Stimulated activated memory B cell treated with anti-CD40 and anti-IgM and Interleukin-4, amounts not matched to agents 10 μg/mL and 1 μg/mL and 100 μg/mL, for 72 hours (primary cell): ENCODE data around the gene ALOX5.

Experiments
- ATAC-seq: fragments of 150-1000 bp; cut with Tn5 transposase; 2 replicates; pipeline ENCODE4 v1.10.0; 2021
- H3K27ac Mint-ChIP-seq: one replicate; pipeline ENCODE4 v1.8.0; 2022; ENCODE audit warnings: mild to moderate bottlenecking, mixed read lengths
- H3K27me3 Mint-ChIP-seq: one replicate; pipeline ENCODE4 v1.8.0; 2022; ENCODE audit warnings: mixed read lengths
- H3K36me3 Mint-ChIP-seq: one replicate; pipeline ENCODE4 v1.8.0; 2022; ENCODE audit warnings: mixed read lengths
- H3K4me1 Mint-ChIP-seq: one replicate; pipeline ENCODE4 v1.8.0; 2022; ENCODE audit warnings: mixed read lengths
- H3K4me3 Mint-ChIP-seq: one replicate; pipeline ENCODE4 v1.8.0; 2022; ENCODE audit warnings: mild to moderate bottlenecking, moderate library complexity, mixed read lengths
- H3K9me3 Mint-ChIP-seq: one replicate; pipeline ENCODE4 v1.8.0; 2022; ENCODE audit warnings: mixed read lengths

The ALOX5 gene

DNA sequence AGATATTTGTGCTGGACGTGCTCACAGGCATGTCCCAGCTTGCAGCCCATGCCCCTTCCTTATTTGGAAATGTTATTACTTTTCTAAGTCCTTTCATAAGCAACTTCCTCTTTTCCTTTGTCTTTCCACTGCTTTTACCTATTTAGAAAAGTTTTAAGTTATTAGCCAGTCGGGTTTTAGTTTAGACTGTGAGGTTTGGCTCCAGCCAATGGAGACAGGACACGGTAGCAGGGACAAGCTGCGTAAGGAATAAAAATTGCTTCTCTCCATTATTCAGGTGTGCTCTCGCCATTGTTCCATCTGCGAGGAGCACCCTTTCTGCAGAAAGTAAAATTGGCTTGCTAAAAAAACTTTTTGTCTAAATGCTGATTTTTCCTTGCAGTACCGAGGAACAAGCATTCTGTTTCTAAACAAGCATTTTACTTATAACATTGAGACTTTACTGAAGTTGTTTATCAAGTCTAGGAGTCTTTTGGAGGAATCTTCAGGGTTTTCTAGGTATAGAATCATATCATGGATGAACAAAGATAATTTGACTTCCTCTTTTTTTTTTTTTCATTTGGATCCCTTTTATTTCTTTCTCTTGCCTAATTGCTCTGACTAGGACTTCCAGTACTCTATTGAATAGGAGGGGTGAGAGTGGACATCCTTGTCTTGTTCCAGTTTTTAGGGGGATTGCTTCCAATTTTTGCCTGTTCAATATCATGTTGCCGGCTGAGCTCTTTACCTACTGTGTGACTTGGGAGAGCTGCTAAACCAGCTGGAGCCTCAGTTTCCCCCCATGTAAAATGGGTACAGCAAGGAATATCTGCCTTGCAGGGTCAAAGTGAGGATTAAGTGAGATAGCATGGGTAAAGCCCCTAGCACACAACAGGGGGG lies 63.8 kb downstream of the ALOX5 start:
- H3K4me1 Mint-ChIP-seq = peaks cover 71% of the 10 kb centered on the region
- H3K36me3 Mint-ChIP-seq = peaks cover 88% of the 10 kb centered on the region
- H3K27ac Mint-ChIP-seq = peak overlapping the region; percentile 81

DNA sequence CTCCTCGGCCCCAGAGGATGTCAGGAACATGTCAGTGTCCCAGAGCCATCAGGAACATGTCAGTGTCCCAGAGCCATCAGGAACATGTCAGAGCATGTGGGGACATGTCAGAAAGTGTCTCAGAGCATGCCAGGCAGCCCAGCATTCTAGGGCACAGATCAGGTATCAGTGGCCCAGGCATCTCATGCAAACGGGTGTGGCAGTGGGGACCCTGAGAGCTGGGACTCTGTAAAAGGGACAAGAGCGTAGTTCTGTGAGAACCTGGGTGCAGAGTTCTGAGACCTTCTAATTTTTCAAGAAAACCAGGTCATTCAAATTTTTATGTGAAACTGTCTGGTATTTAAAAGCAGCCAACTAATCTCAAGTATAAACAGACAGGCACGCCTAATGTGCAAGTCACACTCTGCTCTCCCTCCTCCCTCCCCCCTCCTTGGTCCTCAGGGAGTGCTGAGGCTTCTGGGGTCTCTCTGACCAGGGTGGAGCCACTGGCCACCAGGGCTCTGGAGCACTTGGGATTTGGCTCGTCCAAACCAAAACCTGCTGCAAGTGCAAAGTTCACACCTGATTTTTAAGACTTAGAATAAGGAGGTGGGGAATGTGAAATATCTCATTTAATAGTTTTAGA lies 64.6 kb downstream of the ALOX5 start:
- Mint-ChIP-seq H3K27ac (peak overlapping the region; percentile 81), H3K4me3 (no peak overlapping the region), H3K27me3 (no peaks in the 10 kb centered on the region), H3K36me3 (peaks cover 81% of the 10 kb centered on the region), H3K9me3 (peaks cover 8% of the 10 kb centered on the region), H3K4me1 (peaks cover 63% of the 10 kb centered on the region)
- no peak for ATAC-seq

More for the DNA sequence above, 63.8 kb downstream of the ALOX5 start:
- Mint-ChIP-seq H3K9me3 (peaks cover 8% of the 10 kb centered on the region), H3K27me3 (no peaks in the 10 kb centered on the region), H3K4me3 (no peak overlapping the region)
- no peak for ATAC-seq

- H3K4me1 Mint-ChIP-seq = peaks cover 55% of the 10 kb centered on the region
- peaks cover 74% of the 10 kb centered on the region for H3K36me3 Mint-ChIP-seq
- no peak overlapping the region for H3K4me3 Mint-ChIP-seq
- ATAC-seq = no peak
- H3K9me3 Mint-ChIP-seq = peaks cover 8% of the 10 kb centered on the region
- H3K27ac Mint-ChIP-seq = peak overlapping the region; percentile 65
- H3K27me3 Mint-ChIP-seq = no peaks in the 10 kb centered on the region
Measured at GRCh38 chr10:45439365-45439764, 65.3 kb downstream of the ALOX5 start.

- Mint-ChIP-seq H3K9me3 (peaks cover 5% of the 10 kb centered on the region), H3K36me3 (peaks cover 69% of the 10 kb centered on the region), H3K27me3 (no peaks in the 10 kb centered on the region), H3K4me1 (peaks cover 50% of the 10 kb centered on the region), H3K27ac (peak overlapping the region; percentile 65), H3K4me3 (no peak overlapping the region)
- no peak for ATAC-seq
Measured at GRCh38 chr10:45439873-45440272, 65.9 kb downstream of the ALOX5 start.

- ATAC-seq = no peak
- Mint-ChIP-seq H3K27me3 (no peaks in the 10 kb centered on the region), H3K9me3 (peaks cover 5% of the 10 kb centered on the region), H3K36me3 (peaks cover 65% of the 10 kb centered on the region), H3K27ac (peak overlapping the region; percentile 65), H3K4me3 (no peak overlapping the region), H3K4me1 (peaks cover 50% of the 10 kb centered on the region)
Measured at GRCh38 chr10:45440511-45441062, 66.6 kb downstream of the ALOX5 start.

- Mint-ChIP-seq H3K27me3 (no peaks in the 10 kb centered on the region), H3K9me3 (no peaks in the 10 kb centered on the region), H3K4me3 (no peak overlapping the region), H3K27ac (peak overlapping the region; percentile 65), H3K4me1 (peaks cover 40% of the 10 kb centered on the region), H3K36me3 (peaks cover 65% of the 10 kb centered on the region)
- no peak for ATAC-seq
Measured at GRCh38 chr10:45441239-45442190, 67.5 kb downstream of the ALOX5 start.

DNA sequence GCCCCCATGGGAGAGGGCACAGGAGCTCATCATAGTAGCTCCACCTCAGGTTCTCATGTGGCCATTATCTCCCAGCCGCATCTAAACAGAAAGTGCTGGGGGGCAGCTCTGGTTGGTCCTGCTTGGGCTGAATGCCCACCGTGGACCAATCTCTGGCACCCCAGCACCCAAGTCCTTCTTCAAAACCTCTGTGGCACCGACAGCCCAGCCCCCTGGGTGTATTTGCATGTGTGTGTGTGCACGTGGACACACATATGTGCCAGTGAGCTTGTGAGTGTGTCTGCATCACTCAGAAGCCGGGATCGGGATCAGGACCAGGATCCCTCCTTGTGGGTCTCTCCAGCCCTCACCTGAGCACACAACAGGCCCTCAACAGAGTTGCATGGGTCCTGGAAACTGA lies 68.2 kb downstream of the ALOX5 start:
- no peak overlapping the region for H3K4me3 Mint-ChIP-seq
- H3K27me3 Mint-ChIP-seq = no peaks in the 10 kb centered on the region
- peak overlapping the region; percentile 65 for H3K27ac Mint-ChIP-seq

GRCh38 chr10:45442662-45443061 lies 68.6 kb downstream of the ALOX5 start:
- no peaks in the 10 kb centered on the region for H3K27me3 Mint-ChIP-seq
- H3K4me3 Mint-ChIP-seq = no peak overlapping the region
- peaks cover 63% of the 10 kb centered on the region for H3K36me3 Mint-ChIP-seq
- no peaks in the 10 kb centered on the region for H3K9me3 Mint-ChIP-seq
- peaks cover 31% of the 10 kb centered on the region for H3K4me1 Mint-ChIP-seq
- ATAC-seq = no peak
- peak overlapping the region; percentile 65 for H3K27ac Mint-ChIP-seq

More for the DNA sequence above, 68.2 kb downstream of the ALOX5 start:
- no peak for ATAC-seq
- H3K4me1 Mint-ChIP-seq = peaks cover 35% of the 10 kb centered on the region
- peaks cover 65% of the 10 kb centered on the region for H3K36me3 Mint-ChIP-seq
- no peaks in the 10 kb centered on the region for H3K9me3 Mint-ChIP-seq

DNA sequence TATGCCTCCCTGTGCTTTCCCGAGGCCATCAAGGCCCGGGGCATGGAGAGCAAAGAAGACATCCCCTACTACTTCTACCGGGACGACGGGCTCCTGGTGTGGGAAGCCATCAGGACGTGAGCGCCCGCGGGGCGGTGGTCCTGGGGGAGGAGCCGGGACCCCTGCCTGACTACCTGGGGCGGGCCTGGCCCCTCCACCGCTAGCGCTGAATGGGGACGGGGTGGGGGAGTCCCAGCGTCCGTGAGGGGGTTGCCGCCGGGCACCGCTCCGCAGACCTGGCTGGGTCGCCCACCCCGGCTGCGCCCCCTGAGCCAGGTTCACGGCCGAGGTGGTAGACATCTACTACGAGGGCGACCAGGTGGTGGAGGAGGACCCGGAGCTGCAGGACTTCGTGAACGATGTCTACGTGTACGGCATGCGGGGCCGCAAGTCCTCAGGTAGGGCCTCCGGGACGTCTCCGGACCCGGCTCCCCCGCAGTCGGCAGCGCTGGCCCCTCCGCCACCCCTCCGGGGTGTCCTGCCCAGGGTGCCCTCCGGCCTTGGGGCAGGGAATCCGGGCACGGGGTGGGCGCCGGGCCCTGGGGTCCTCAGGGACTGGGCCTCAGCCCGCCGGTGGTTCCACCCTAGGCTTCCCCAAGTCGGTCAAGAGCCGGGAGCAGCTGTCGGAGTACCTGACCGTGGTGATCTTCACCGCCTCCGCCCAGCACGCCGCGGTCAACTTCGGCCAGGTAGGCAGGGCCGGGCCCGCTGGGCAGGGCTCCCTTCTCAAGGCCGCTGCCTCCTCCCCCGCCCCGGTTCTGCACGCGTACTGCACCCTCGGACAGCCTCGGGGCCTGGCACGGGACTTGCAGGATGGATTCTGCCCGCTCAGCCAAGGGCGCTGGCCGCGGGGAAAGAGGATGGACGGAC lies 69.3 kb downstream of the ALOX5 start:
- Mint-ChIP-seq H3K36me3 (peaks cover 56% of the 10 kb centered on the region), H3K9me3 (no peaks in the 10 kb centered on the region), H3K4me3 (no peak overlapping the region), H3K27me3 (no peaks in the 10 kb centered on the region), H3K27ac (peak overlapping the region; percentile 65), H3K4me1 (peaks cover 24% of the 10 kb centered on the region)
- peak; percentile 51 for ATAC-seq

DNA sequence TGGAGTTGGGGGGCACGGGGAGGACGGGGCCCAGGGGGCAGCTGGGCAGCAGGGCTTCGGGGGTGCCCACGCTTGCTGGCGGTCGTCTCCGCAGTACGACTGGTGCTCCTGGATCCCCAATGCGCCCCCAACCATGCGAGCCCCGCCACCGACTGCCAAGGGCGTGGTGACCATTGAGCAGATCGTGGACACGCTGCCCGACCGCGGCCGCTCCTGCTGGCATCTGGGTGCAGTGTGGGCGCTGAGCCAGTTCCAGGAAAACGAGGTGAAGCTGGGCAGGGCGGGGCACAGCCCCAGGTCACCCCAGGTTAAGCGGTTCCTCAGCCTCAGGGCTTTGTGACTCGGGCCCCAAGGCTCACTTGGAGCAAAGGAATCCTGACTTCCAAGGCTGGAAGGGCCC lies 70.0 kb downstream of the ALOX5 start:
- Mint-ChIP-seq H3K9me3 (no peaks in the 10 kb centered on the region), H3K27ac (no peak overlapping the region), H3K4me3 (no peak overlapping the region), H3K27me3 (no peaks in the 10 kb centered on the region), H3K4me1 (peaks cover 22% of the 10 kb centered on the region), H3K36me3 (peaks cover 49% of the 10 kb centered on the region)
- peak; percentile 6 for ATAC-seq

GRCh38 chr10:45444976-45445898 lies 71.2 kb downstream of the ALOX5 start:
- no peaks in the 10 kb centered on the region for H3K9me3 Mint-ChIP-seq

GRCh38 chr10:45446858-45447257 lies 72.8 kb downstream of the ALOX5 start:
- Mint-ChIP-seq H3K36me3 (peaks cover 33% of the 10 kb centered on the region), H3K27me3 (no peaks in the 10 kb centered on the region), H3K27ac (peak overlapping the region; percentile 71), H3K4me1 (peaks cover 8% of the 10 kb centered on the region), H3K9me3 (peaks cover 4% of the 10 kb centered on the region), H3K4me3 (no peak overlapping the region)
- ATAC-seq = no peak

More at GRCh38 chr10:45444976-45445898, 71.2 kb downstream of the ALOX5 start:
- H3K36me3 Mint-ChIP-seq = peaks cover 39% of the 10 kb centered on the region
- ATAC-seq = no peak
- no peaks in the 10 kb centered on the region for H3K27me3 Mint-ChIP-seq
- H3K4me3 Mint-ChIP-seq = no peak overlapping the region
- H3K27ac Mint-ChIP-seq = peak overlapping the region; percentile 71
- H3K4me1 Mint-ChIP-seq = peaks cover 14% of the 10 kb centered on the region

- peaks cover 28% of the 10 kb centered on the region for H3K36me3 Mint-ChIP-seq
- H3K4me1 Mint-ChIP-seq = peaks cover 8% of the 10 kb centered on the region
- H3K27ac Mint-ChIP-seq = peak overlapping the region; percentile 71
- H3K4me3 Mint-ChIP-seq = no peak overlapping the region
- H3K9me3 Mint-ChIP-seq = peaks cover 4% of the 10 kb centered on the region
- no peaks in the 10 kb centered on the region for H3K27me3 Mint-ChIP-seq
- ATAC-seq = no peak
Measured at GRCh38 chr10:45447416-45447815, 73.4 kb downstream of the ALOX5 start.
